HG03095 (cell line): ENCODE data around the gene PPP2R3B.
"Not testable (repeated sequence)": the region's sequence is repeated elsewhere in the genome, so short reads cannot be mapped to it uniquely, and the experiment has no call there.

Experiments used
- ATAC-seq: cut with Tn5 transposase; IDR thresholded peaks from one replicate; pipeline ENCODE4 v1.9.1; 2021; ENCODE audit warnings: moderate library complexity; ENCODE audit not compliant: unreplicated experiment

The PPP2R3B gene

DNA sequence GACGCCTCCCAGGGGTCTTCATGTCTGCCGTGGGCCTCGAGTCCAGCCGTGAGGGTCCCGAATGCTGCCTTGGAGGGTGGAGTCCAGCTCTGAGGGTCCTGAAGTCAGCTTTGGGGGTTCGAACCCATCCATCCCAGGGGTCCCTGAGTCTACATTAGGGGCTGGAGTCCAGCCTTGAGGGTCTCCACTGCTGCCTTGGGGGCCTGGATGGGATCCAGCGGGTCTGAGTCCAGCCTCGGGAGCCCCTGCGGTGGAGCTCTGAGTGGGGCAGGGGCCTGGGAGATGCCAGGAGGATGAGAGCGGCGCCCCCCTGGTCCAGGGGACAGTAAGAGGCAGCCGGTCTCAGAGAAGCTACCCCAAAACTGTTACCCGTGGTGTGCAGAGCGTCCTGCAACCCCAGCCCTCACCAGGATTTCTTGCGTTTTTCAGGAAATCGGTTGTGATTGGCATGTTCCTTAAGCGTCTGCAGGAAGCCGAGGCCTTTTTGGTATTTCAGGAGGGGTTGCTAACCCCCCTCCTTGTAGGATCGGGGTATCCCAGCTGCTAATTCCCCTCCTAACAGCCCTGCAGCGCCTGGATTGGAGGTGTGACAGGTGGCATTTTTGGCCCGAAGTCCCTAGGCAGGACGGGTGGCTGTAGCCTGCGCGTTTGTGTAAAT, 66.5 kb downstream of the PPP2R3B start:
- no peak for ATAC-seq

- ATAC-seq, result no peak
These were observed 67.1 kb downstream of the PPP2R3B start for GRCh38 chrX:319579-320125.

DNA sequence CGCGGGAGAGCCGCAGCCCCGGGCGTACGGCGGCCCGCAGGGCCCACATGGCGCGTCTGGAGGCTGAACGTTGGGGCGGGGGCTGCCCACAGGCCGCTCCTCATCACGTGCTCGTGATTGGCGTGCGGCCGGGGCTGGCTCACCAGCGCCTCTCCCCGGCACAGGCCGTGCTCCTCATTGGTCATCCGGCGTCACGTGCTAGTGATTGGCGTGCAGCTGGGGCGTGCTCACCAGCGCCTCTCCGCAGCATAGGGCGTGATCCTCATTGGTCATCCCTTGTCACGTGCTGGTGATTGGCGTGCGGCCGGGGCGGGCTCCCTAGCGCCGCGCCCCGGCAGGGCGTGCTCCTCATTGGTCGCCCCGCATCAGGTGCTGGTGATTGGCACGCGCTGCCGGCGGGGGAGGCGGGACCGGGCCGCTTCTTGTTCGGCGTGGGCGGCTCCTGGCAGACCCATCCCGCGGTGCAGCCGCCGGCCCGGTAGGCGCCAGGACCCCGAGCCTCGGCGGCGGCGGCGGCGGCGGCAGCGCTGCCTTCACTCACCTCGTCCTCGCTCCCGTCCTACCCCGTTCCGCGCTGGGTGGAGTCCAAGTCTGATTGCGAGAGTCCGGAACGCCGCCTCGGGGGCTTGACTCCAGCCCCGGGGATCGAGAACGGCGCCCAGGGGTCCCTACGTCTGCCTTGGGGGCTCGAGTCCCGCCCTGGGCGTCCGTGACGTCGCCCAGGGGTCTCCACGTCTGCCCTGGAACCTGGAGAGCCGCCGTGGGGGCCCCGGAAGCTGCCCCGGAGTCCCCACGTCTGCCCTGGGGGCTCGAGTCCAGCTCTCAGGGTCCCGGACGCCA, 67.7 kb downstream of the PPP2R3B start, which contains the start of gene GTPBP6:
TSS of gene GTPBP6 (minus strand) at position 58 of the 840 bp plus-strand sequence. CDS start at position 49, 9 bp downstream.
- peak; percentile 81 for ATAC-seq

DNA sequence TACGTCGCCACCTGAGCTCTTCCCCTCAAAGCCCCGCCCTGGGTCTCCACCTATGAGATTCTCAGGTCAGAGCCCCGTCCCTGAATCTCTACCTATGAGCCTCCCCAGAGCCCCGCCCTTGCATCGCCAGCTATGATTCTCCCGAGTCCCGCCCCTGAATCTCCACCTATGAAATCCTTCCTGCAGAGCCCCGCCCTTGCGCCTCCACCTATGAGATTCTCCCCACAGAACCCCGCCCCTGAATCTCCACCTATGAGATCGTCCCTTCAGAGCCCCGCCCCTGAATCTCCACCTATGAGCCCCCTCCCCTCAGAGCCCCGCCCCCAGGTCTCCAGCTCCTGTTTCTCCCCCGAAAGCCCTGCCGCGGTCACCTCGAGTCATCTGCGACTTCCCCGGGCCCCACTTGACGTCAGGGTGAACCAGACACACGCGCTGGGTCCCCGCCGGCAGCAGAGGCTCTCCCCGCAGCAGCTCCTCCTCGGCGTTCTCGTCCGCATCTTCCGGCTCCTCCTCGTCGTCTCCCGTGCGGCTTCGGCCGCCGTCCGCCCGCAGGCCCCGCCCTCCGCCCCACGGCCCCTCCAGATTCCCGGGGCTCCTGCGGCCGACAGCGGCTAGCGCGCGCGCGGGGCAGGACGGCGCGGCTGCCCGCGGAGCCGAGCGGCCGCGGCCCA, 68.5 kb downstream of the PPP2R3B start:
- ATAC-seq, result peak; percentile 59

DNA sequence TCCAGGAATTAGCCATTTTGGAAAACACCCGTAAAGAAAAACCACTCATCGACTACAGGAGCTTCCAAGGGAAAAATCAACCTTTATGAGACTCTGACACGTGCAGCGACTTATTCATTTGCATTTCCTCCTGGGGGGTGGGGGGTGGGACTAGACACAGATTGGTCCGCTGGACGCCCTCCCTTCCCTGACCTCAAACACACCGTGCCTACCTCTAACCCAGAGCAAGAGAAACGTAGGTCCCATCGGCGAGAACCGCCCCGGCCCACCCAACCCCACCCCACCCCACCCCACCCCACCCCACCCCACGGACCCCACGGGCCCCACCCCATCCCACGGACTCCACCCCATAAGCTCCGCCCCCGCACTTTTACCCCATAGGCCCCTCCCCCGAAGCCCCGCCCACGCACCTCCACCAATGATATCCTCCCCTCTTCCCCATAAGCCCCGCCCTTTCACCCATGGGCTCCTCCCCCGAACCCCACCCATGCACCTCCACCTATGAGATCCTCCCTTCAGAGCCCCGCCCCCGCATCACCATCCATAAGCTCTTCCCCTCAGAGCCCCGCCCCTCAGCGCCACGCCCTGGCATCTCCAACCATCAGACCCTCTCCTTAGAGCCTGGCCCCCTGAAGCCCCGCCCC, 69.2 kb downstream of the PPP2R3B start:
- no peak for ATAC-seq

DNA sequence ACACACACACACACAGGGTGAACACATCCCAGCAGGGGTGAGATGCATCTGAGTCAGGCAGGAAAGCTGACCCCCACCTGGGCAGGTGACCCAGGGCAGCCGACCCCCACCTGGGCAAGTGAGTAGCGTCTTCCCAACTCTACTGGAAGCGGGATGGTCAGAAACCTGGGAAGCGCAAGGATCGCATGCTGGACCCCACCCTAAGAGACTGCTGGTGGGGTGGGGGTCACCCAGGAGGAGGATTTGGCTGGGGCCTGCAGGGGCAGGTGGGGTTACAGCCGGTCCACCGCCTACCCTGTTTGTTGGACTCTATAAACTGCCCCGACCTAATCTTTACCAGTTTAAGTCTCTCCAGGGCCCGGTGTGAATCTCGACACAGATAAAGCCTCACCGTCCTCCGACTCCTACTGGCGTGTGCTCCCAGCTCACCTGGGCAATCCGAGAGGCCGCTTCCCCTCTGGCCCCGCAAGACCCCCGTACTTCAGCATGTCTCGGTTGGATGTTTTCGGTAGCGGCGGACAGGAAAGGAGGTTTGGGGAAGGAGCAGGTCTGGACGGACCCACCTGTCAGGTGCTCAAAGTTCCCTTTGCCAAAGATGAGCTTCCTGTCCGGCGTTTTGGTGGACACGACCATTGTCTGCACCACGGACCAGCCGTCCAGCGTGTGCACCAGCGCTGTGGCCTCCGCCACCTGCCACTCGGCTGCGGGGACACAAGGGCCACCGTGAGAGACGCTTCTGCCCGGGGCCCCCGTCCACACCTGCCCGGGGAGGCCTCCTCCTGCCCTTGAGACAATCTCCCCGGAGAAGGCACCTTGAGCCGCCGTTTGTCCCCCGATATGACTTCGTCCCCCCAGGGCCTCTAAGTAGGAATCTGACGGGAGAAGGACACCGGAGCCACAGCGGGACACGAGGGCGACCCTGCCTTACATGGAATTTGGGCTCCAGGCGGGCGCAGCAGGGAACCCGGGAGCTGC, 70.1 kb downstream of the PPP2R3B start:
- no peak for ATAC-seq

- ATAC-seq, result no peak
These were observed 71.7 kb downstream of the PPP2R3B start for GRCh38 chrX:314781-315595.

DNA sequence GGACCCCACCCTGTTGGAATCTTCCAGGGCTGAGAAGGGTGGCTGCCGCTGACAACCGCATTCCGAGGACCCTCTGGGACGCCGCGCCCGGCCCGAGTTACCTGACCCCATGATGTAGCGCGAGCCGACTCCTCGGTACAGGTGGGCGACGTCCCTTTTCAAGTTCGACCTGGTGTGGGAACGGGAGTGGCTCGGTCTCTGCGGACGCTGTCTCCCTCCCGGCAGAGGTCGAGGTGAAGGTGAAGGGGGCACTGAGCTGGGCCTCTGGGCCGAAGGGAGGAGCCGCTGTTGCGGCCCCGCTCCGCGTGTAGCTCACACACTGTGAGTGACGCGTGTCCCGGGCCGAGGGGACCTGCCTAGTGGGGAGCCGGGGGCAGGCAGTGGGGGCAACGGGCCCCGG, 72.7 kb downstream of the PPP2R3B start:
- no peak for ATAC-seq

DNA sequence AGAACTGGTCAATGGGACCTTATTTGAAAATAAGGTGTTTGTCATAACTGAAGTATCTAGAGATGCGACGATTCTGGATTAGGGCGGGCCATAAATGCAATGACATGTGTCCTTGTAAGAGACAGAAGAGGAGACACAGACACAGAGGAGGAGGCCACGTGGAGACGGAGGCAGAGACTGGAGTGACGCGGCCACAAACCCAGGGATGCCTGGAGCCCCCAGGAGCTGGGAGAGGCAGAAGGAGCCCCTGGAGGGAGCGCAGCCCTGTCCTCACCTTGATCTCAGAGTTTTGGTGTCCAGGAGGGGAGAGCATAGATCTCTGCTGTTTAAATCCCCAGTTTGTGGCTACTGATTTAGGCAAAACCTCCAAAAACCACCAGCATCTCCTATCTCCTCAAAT, 73.2 kb downstream of the PPP2R3B start:
- ATAC-seq, result no peak

- no peak for ATAC-seq
These were observed 73.9 kb downstream of the PPP2R3B start for GRCh38 chrX:312621-313331.

DNA sequence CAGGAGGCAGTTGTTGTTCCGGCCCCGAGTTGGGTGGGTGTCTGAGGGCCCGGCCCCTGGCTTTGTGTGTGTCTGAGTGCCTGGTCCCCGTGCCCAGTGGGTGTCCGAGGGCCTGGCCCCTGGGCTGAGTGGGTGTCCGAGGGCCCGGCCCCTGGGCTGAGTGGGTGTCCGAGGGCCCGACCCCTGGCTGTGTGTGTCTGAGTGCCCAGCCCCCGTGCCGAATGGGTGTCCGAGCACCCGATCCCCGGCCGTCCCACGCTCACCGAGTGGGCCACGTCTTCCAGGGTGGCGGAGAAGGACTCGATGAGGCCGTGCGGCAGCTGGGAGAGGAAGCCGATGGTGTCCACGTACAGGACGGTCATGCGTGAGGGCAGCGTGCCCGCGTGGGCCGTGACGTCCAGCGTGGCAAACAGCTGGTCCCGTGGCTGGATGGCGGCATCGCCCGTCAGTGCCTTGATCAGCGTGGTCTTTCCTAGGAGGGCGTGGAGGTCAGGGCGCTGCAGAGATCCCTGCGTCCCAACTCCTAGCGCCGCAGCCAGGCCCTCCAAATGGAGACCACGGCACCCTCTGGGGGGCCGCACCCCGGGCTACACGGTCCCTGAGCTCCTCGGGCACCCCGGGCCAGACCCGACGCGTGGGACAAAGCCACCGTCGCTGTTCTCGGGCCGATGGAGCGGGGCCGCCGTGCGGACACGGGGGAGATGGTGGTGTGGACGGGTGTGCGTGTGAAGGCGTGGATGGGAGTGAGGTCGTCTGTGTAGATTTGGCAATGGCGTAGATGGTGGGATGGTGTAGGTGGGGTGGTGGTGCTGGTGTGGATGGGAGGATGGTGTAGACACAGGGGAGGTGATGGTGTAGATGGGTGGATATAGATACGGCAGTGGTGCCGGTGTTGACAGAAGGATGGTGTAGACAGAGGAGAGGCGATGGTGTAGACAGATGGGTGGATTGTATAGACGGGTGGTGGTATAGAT, 75.3 kb downstream of the PPP2R3B start:
- ATAC-seq, result no peak

GRCh38 chrX:310621-311155, 76.0 kb downstream of the PPP2R3B start:
- ATAC-seq, result no peak

DNA sequence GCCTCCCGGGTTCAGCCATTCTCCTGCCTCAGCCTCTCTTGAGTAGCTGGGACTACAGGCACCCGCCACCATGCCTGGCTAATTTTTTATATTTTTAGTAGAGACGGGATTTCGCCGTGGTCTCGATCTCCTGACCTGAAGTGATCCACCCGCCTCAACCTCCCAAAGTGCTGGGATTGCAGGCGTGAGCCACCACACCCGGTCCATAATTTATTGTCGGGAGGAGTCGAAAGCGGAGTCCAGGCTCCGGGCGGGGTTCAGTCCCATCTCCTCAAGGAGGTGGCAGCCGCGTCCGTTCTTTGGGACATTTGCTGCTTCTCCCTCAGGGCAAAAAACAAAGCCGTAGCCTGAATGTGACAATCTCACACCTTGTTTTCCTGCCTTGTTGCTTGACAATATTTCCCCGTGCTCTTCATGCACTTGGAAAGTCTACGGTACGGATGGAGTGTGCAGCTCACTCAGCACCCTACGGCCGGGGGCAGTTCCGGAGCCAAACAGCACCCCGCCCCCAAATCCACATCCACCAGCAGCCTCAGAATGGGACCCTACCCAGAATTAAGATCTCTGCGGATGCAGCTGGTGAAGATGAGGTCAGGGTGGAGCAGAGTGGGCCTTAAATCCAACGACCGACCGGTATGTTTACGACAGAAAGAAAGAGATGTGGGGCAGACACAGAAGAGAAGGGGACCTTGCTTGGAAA, 77.7 kb downstream of the PPP2R3B start:
- no peak for ATAC-seq

- no peak for ATAC-seq
These were observed 79.2 kb downstream of the PPP2R3B start for GRCh38 chrX:307261-308111.

DNA sequence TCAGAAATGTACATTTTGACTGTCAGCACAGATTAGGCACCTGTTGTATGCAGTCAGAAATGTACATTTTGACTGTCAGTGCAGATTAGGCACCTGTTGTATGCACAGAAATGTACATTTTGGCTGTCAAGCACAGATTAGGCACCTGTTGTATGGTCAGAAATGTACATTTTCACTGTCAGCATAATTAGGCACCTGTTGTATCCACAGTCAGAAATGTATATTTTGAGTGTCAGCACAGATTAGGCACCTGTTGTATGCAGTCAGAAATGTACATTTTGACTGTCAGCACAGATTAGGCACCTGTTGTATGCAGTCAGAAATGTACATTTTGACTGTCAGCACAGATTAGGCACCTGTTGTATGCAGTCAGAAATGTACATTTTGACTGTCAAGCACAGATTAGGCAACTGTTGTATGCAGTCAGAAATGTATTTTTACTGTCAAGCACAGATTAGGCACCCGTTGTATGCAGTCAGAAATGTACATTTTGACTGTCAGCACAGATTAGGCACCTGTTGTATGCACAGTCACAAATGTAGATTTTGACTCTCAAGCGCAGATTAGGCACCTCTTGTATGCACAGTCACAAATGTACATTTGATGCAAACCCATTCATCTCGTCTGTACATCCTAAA, 80.0 kb downstream of the PPP2R3B start:
- ATAC-seq, result not testable (repeated sequence)
